NCI-H69 (cell line): ENCODE measurements around the gene WNT3.
"Not testable (repeated sequence)": the region's sequence is repeated elsewhere in the genome, so short reads cannot be mapped to it uniquely, and the experiment has no call there.

Source experiments
- DNase-seq: peaks from one replicate; lab custom pipeline; 2025; lab: John Stamatoyannopoulos, UW

WNT3 gene, protein sequence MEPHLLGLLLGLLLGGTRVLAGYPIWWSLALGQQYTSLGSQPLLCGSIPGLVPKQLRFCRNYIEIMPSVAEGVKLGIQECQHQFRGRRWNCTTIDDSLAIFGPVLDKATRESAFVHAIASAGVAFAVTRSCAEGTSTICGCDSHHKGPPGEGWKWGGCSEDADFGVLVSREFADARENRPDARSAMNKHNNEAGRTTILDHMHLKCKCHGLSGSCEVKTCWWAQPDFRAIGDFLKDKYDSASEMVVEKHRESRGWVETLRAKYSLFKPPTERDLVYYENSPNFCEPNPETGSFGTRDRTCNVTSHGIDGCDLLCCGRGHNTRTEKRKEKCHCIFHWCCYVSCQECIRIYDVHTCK

DNA sequence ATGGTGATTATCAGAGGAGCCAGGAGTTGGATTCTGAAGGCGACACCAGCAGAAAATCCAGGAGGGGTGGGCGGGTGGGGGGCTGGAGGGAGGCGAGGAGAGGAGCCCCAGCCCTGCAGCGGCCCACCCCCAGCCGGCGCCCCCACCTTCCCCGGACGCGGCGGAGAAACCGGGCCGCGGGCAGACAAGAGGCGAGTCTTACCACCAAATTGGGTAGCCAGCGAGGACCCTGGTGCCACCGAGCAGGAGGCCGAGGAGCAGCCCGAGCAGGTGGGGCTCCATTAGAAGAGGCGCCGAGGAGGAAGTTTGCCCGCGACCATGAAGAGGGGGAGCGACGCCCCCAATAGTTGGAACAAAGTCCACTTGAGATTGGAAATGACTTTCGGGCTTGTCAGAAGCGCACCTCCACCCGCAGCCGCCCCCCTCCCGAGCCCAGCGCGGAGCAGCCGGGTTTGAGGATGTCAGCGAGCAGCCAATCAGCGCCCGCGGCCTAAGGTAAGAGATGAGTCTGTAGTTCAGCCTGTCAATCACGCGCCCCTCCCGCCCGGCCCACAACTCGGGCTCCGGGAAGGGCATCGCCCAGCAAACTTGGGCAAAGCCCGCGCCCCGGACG lies at the start of gene WNT3:
WNT3 (minus strand) TSS at position 377 of the 613 bp plus-strand sequence; CDS start at position 282, 95 bp downstream.
- DNase-seq = peak; percentile 80

DNA sequence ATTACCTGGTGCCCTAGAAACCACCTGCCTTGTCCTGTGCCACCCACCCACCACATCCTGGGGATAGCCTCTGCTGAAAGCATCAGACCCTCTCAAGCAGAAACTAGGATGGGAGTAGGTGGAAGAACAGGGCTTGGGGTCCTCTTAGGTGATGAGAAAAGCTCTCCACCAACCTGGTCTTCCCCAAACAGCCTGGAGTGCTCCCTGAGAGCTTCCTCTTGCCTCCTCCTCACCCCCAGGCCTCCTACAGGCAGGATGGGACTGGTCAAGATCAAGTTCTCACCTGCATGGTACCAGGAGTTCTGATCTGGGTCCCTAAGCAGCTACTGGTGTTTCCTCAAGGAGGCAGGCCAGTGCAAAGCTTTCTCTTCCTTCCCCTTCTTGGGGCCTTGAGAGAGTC lies 48.3 kb upstream of the WNT3 start:
- DNase-seq = no peak

DNA sequence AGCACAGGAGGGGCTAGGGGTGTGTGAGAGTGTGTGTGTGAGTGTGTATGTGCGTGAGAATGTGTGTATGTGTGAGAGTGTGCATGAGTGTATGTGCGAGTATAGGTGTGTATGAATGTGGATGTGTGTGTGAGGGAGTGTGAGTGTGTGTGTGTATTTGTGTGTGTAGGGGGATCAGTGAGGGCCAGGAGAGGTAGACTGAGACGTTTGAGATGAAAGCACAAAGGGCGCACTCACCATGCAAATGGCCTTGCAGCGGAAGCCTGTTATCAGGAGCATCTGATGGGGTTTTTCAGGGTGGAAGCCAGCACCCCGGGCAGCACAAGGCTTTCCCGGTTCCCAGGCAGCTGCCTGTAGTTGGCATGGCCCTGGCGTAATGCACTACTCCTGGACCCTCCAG lies 47.8 kb upstream of the WNT3 start:
- no peak for DNase-seq

DNA sequence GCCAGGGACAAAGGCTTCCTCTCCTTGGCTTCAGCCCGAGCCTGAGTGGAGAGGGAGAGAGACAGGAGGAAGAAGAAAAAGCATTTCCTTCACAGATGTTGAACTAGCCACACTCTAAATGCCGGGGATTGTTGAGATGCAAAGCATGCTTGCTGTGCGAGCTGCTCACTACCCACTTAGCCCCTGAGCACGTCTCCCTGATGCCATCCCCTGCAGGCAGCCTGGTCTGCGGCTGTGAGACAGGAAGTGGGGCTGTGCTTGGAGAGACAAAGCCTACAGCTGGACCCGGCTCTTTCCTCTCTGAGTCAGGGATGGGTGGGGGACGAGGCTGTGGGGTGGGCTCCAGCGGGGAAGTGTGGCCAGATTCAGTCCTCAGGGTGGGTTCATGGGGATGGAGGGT lies 46.6 kb upstream of the WNT3 start:
- peak; percentile 41 for DNase-seq

DNA sequence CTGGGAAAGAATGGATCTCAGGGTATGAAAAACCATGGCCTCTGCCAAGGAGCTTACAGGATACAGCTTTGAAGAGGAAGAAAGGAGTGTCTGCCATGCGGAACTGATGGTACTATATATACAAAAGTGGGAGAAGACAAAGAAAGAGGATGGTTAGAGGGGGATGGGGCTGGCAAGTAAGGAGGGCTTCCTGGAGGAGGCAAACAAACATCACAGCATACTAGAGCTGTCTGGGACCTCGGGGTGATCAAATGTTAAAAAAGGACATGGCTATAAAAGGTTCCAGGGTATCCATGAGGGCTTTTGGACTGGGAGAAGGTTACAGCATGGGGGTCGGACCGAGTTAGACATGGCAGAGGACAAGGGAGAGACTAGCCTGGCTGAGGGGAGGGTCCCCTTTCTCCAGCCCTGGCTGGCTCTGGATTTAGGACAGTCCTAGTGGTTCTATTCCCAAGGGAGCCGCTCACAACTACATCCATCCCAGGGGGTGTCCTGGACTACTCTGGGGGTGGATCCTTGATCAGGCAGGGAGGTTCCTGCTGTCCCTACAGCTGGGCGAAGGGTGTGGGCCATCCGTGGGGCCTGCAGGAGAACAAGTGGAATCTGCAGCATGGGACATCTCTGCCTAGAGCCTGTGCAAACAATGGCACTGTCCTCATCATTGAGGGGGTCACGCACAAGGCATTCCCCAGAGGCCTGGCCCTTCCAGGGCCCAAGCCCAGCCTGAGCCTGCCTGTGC lies 45.1 kb upstream of the WNT3 start:
- no peak for DNase-seq

DNA sequence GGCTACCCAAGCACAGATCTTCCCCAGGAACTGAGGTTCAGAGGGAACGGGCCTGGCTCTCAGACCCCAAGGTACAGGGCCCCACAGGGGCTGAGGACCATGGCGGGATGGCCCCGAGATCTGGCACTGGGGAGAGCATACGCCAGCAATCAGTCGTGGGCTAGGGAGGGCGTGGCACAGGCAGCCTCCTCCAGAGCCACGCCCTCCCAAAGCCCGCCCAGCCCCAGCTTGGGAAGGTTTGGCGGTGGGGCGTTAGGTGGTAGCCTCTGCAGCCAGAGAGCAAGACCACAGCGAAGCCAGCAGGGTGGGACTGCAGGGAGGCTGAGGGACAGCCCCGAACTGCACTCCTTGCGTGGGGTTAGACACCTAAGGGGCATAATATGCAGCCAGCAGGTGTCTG lies 44.5 kb upstream of the WNT3 start:
- peak; percentile 69 for DNase-seq

DNA sequence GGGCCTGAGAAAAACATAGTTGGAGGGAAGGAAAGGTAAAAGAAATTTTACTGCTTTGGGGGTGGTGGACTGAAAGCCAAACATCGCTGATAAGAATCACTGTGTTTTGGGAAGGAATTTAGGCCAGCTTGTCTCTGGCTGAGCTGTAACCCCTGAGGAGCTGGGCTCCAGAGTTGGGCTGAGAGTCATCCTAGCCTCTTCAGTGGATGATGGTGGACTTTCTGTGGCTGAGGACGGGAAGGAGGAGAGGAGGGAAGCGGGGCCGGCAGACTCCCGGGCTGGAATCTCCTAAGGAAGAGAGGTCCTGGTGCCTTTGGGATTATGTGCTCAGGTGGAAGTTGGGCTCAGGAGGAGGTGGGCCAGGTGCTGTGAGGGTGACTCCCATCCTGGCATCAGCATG lies 41.5 kb upstream of the WNT3 start:
- DNase-seq = no peak

DNA sequence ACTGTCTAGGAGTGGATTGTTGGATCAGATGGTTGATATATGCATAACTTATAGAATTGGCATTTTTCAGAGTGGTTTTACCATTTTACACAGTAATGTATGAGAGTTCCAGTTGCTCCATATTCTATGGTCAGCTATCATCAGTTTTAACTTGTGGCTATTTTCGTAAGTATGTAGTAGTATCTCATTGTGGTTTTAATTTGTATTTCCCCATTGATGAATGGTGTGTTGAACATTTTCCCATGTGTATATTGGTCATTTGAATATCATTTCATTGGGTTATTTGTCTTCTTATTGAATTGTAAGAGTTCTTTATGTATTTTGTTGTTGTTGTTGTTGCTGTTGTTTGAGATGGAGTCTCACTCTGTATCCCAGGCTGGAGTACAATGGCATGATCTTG lies 39.1 kb upstream of the WNT3 start:
- no peak for DNase-seq

DNA sequence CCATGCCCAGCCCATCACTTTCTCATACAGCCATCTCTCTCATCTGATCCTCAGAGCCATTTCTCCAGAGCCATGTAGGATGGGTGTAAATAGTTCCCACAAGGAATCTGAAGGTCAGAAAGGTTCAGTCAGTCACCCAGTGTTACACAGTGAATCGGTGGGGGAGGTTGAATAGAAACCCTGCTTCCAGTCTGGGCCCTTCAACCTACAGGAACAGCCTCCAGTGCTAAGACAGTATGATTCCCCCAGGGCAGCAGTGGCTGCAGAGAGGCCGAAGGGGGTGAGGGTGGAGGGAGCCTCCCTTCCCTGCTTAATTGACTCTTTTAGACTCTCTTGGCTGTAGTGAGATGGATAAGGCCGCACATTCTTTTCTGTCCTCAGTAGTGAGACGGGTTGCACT lies 36.5 kb upstream of the WNT3 start:
- no peak for DNase-seq

DNA sequence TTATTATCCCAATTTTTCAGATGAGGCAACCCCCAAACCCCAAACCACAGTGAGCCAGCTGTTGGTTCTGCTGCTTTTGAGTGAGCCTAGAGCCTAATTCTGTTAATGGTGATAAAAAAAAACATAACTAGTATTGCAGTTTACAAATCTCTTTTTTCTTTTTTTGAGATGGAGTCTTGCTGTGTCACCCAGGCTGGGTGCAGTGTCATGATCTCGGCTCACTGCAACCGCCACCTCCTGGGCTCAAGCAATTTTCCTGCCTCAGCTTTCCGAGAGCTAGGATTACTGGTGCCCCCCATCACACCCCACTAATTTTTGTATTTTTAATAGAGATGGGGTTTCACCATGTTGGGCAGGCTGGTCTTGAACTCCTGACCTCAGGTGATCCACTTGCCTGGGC lies 36.0 kb upstream of the WNT3 start:
- no peak for DNase-seq

DNA sequence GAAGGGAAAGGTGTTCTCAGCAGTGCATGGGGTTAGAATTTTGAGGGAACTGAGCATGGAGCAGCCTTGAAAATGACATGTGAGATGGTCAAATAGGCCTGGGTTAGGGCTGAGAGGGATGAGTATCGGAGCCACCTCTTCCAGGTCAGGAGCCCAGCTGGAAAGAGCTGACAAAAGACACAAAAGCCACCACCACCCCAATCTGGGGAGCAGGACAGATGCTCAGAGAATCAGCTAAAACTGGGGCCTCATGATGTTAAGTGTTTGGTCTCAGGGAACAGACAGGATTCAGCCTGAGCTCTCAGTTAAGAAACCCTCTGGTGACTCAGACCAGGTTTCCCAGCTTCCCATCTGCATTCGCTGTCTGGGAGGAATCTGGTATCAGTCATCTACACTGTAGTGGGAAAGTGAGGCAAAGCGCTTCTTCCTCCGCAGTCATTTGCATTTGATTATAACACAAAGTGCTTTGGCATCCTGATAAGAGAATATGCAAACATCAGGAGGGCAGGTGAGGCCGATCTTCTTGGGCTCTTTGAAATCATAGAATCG lies 35.5 kb upstream of the WNT3 start:
- no peak for DNase-seq

DNA sequence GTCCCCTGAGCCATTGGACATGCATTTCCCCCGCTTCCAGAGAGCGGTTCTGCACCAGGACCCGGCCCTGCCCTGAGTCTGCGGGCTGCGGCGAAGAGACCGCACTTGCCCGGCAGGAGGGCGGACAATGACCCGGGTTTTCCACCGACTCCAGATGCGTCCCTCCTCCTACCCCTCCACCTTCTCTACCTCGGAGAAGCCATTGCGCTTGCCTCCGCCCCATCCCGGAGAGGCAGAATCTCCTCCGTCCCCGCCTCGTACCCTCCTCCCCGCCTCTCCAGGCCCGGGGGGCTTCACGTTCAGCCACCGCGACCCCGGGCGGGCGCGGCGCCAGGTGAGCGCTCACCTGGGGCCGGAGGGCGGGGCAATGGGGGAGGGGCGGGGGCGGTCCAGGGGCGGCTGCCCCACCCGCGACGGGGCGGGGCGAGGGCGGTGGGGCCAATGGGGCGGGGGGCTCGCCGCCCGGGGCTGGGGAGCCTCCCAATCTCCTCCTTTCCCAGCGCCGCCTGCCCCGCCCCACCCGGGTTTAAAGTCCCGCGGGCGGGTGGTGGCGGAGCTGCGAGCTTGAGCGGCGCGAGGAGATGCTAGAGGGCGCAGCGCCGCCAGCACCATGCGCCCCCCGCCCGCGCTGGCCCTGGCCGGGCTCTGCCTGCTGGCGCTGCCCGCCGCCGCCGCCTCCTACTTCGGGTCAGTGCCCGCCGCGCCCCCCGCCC lies 32.7 kb upstream of the WNT3 start, which contains the start of gene WNT9B:
WNT9B (plus strand) TSS at position 555 of the 713 bp plus-strand sequence; CDS start at position 611, 56 bp downstream.
- DNase-seq = peak; percentile 95

DNA sequence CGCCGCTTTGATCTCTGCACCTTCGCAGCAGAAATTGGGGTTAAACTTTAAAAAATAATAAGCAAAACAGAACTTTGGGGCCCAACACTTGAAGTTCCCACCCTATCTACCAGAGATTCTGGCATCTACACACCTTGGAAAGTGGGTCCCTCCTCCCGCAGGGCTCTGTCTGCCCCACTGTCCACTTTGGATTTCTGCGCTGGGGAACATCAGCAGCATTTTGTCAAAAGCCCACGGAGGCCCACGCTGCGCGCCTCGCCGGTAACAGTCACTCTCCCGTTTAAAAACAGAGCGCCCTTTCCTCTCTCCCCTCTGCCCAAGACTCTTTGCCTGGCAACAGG lies 32.2 kb upstream of the WNT3 start:
- DNase-seq = no peak

DNA sequence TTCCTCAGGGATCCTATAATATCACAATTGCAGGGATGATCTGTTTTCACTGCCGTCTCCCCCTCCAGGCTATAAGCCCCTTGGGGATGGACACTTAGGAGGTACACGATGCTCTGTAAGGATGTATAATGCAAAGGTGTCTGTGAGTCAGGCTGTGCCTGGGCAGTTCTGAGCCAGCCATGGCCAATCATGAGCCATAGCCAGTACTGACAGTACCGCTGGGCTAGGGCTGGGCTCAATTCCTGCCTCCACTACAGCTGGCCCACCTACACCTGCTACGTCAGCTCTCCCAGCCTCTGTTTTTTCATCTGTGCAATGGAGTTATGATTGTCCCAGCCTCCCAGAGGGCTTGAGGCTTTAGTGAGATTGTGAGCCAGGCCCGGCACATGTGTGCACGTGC lies 30.0 kb upstream of the WNT3 start:
- no peak for DNase-seq

DNA sequence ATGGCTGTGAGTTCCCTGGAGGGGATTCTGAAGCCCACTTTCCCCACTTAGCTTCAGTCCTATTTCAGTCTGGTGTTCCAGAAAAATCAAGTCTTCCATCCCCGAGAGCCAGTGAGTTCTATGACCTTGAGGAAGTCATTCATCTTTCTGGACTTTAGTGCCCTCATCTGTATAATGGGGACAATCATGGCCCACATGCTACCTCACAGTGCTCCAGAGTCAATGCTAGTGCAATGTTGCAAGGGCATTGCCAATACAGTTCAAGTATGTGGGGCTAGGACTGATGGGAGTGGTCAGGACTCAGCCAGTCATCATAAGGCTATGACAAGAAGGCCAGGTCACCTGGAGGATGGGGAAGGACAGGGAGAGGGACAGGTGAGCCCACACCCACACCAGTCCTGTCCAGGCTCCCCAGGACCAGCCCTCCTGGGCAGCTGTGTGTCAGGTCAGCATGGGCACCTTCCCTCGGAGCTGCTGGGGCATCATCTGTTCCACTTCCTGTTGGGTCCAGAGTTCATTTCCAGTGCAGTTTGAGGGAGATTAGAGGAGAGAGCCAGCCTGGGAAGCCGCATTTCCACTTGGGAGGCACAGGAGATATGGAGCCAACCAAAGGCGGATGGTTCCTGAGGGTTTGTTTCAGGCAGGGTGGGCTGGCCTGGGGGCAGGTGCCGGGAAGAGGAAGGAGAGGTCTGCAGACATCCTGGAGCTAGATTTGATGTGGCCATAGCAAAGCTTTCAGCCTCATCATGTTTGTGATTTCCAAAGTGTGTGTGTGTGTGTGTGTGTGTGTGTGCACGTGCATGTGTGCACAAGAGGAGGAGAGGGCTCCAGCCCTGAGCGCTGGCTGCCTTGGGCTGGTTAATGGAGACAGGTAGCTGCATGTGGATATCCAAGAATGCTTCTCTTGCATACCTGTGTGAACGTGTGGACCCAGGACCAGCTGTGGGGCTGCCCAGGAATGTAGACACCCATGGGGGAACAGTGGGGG lies 29.0 kb upstream of the WNT3 start:
- DNase-seq = no peak

DNA sequence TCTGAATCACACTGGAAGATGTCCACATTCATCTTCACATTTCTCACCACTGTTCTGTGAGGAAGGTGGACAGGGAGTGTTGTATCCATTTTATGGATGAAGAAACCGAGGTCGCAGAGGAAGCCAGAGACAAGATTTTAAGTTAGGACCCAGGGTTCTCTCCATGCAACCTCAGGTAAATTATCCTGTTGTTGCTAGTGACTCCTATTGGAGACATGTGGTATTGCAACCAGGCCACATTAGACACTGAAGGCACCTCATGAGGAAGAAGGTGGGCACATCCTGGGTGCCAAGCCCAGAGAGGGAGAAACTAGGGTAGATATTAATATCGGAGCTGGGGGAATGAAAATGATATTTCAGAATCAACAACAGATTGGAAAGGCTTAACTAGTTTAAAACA lies 24.3 kb upstream of the WNT3 start:
- no peak for DNase-seq

DNA sequence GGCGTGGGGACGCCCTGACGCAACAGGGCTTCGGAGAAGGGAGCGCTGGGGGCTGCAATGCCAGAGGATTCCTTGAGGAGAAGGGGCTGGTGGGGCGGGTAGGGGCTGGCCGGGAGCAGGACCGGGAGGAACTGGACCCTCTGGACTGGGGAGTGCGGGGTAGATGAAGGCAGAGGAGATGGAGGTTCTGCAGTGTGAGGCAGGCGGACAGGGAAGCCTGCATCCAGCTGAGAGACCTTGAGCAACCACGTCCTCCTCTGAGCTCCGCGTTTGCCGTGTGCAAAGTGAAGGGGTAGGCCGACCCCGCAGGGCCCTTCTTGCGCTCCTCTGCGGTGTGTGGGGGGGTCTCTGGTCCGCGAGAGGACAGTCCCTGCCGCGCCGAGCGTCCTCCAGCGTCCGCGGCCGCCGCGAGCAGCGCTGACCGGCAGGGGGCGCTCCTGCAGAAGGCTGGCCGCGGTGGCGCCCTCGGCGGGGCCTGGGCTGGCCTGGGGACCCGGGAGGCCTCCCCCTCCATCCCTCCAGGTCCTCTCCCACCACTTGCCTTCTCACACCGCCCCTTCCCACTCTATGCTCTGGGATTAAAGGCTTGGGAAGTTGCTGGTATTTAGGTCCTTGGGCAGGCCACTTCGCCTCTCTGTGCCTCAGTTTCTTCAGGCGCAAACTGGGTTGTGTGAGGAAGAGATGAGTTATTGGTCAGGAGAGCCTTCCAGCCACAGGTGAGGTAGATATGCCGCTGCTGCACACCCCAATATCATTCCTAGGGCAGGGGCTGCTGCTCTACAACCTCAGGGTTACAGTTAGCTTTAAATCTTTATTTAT lies 23.3 kb upstream of the WNT3 start:
- peak; percentile 36 for DNase-seq

DNA sequence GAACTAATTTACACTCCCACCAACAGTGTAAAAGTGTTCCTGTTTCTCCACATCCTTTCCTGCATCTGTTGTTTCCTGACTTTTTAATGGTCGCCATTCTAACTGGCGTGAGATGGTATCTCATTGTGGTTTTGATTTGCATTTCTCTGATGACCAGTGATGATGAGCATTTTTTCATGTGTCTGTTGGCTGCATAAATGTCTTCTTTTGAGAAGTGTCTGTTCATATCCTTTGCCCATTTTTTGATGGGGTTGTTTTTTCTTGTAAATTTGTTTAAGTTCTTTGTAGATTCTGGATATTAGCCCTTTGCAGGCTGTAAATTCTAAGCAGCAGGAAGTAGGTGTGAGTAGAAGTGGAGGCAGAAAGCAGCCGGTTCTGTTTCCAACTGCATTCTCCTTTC lies 22.1 kb upstream of the WNT3 start:
- DNase-seq = not testable (repeated sequence)

DNA sequence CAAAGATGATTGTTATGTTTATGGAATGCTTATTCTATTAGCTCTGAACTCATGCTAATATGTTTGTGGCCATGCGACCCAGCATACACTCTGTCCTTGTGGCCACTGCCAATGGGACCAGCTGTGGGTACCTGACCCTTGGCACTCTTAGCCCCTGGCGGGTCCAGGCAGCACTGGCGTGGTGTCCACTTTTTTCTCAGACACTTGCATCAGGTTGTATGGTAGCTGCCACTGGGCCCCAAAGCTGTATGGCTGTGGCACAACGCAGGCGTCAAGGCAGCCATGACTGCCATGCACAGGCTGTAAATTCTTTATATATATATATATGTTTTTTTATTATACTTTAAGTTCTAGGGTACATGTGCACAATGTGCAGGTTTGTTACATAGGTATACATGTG lies 20.7 kb upstream of the WNT3 start:
- no peak for DNase-seq

DNA sequence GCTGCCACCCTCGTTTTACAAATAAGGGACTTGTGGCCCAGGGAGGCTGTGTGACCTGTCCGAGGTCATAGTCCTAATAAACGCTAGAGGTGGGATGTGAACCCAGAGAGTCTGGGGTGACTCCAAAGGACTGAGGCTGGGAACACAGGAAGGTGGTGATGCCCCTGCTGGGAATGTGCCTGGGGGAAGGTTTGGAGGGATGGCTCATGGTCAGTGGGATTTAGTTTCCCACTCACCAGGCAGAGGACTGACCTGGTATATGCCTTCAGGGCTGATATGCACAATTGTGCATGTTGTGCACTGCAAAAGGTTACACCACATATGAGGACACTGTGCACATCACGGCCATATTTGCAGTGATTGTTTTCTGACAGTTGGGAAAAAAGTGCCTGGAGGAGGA lies 19.0 kb upstream of the WNT3 start:
- DNase-seq = no peak
